ENCODE results near the gene B3GALT6. TPM values are rescaled to one million over a fixed set of nuclear protein-coding genes. Genes with fewer than 3 reads are reported as not detected.

B3GALT6 gene
- total RNA-seq, 1 experiment from 2014 or later: 20.0 TPM

DNA sequence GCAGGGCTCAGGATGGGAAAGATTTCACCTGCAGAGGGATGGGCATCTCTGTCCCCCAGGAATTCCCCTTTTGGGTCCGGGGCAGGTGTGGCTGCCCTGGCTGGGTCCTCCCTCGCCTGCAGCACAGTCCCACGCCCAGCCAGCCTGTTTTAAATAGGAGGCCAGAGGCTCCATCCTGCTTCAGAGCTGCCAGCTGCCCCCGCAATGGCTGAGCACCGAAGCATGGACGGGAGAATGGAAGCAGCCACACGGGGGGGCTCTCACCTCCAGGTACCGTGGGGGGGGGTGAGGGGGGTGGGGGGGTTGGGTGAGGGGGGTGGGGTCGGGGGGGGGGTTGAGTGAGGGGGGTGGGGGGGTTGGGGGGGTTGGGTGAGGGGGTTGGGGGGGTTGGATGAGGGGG is 51.8 kb downstream of the B3GALT6 start:
- no peaks in the 10 kb centered on the region for H3K9me3 Mint-ChIP-seq
- H3K4me3 Mint-ChIP-seq: no peak overlapping the region
- CTCF ChIA-PET: interaction anchor here (1.6 to 2.1 kb wide), 2 partner anchors 8 to 10 kb away, joined by 8 to 15 read pairs; partner anchors contain the start of gene UBE2J2
- H3K27ac Mint-ChIP-seq: no peak overlapping the region
- H3K4me1 Mint-ChIP-seq: no peaks in the 10 kb centered on the region
- H3K27me3 Mint-ChIP-seq (ENCODE audit: low read depth): no peaks in the 10 kb centered on the region
- ATAC-seq: peak; percentile 17; the same call in 1 of the 2 replicates
- POLR2A ChIA-PET: no interaction called here
- no peaks in the 10 kb centered on the region for H3K36me3 Mint-ChIP-seq
- TF ChIP-seq ZNF263 (CRISPR knock-in tag; IDR thresholded peaks at IDR 0.05; ENCODE audit: low read depth) (no peak), ZNF219 (CRISPR knock-in tag; IDR thresholded peaks at IDR 0.05; ENCODE audit: borderline replicate concordance) (no peak)
- TF ChIP-seq, protein P1, sequence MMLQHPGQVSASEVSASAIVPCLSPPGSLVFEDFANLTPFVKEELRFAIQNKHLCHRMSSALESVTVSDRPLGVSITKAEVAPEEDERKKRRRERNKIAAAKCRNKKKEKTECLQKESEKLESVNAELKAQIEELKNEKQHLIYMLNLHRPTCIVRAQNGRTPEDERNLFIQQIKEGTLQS (CRISPR knock-in tag; conservative IDR thresholded peaks at IDR 0.05): no peak
- TF ChIP-seq, protein P2, sequence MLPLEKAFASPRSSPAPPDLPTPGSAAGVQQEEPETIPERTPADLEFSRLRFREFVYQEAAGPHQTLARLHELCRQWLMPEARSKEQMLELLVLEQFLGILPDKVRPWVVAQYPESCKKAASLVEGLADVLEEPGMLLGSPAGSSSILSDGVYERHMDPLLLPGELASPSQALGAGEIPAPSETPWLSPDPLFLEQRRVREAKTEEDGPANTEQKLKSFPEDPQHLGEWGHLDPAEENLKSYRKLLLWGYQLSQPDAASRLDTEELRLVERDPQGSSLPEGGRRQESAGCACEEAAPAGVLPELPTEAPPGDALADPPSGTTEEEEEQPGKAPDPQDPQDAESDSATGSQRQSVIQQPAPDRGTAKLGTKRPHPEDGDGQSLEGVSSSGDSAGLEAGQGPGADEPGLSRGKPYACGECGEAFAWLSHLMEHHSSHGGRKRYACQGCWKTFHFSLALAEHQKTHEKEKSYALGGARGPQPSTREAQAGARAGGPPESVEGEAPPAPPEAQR (CRISPR knock-in tag; IDR thresholded peaks at IDR 0.05): no peak
- DNase-seq (ENCODE audit: low spot score): peak; percentile 29

Other genes with a start within 250 kb of the B3GALT6 start
- 4.5 to 10.7 TPM (median 8.3 TPM) in 3 replicates for gene HES4, start 232.1 kb upstream of the B3GALT6 start, total RNA-seq (2021)
- gene ISG15, start 218.7 kb upstream of the B3GALT6 start, total RNA-seq (2021): 29.5 to 38.3 TPM (median 36.1 TPM) in 3 replicates
- gene AGRN, start 212.1 kb upstream of the B3GALT6 start, total RNA-seq (2021): 184 to 198 TPM (median 186 TPM) in 3 replicates
- gene RNF223, start 157.9 kb upstream of the B3GALT6 start, total RNA-seq (2021): not detected in 3 replicates
- 13.9 to 17.8 TPM (median 14.0 TPM) in 3 replicates for gene C1orf159, start 116.1 kb upstream of the B3GALT6 start, total RNA-seq (2021)
- 0.78 to 1.1 TPM (median 1.1 TPM) in 3 replicates for gene TTLL10, start 58.4 kb upstream of the B3GALT6 start, total RNA-seq (2021)
- 0.83 to 1.2 TPM (median 1.1 TPM) in 3 replicates for gene TNFRSF18, start 25.6 kb upstream of the B3GALT6 start, total RNA-seq (2021)
- gene TNFRSF4, start 18.1 kb upstream of the B3GALT6 start, total RNA-seq (2021): 0.18 to 0.33 TPM in 2 of 3 replicates, not detected in the other
- gene SDF4, start 236 bp upstream of the B3GALT6 start, total RNA-seq (2021): 92.3 to 105 TPM (median 101 TPM) in 3 replicates
- 8.5 to 10.3 TPM (median 8.5 TPM) in 3 replicates for gene C1QTNF12, start 14.5 kb downstream of the B3GALT6 start, total RNA-seq (2021)
- 62.6 to 72.2 TPM (median 65.6 TPM) in 3 replicates for gene UBE2J2, start 41.6 kb downstream of the B3GALT6 start, total RNA-seq (2021)
- 4.7 to 8.5 TPM (median 6.4 TPM) in 3 replicates for gene SCNN1D, start 48.2 kb downstream of the B3GALT6 start, total RNA-seq (2021)
- gene ACAP3, start 75.7 kb downstream of the B3GALT6 start, total RNA-seq (2021): 25.1 to 42.2 TPM (median 30.7 TPM) in 3 replicates
- 42.5 to 51.5 TPM (median 43.6 TPM) in 3 replicates for gene PUSL1, start 76.4 kb downstream of the B3GALT6 start, total RNA-seq (2021)
- gene INTS11, start 92.4 kb downstream of the B3GALT6 start, total RNA-seq (2021): 144 to 170 TPM (median 160 TPM) in 3 replicates
- 10.3 to 14.4 TPM (median 12.3 TPM) in 3 replicates for gene CPTP, start 92.6 kb downstream of the B3GALT6 start, total RNA-seq (2021)
- 0.18 to 0.22 TPM (median 0.21 TPM) in 3 replicates for gene TAS1R3, start 99.0 kb downstream of the B3GALT6 start, total RNA-seq (2021)
- 74.1 to 91.4 TPM (median 77.3 TPM) in 3 replicates for gene DVL1, start 117.2 kb downstream of the B3GALT6 start, total RNA-seq (2021)
- gene MXRA8, start 126.3 kb downstream of the B3GALT6 start, total RNA-seq (2021): 6.7 to 11.2 TPM (median 10.7 TPM) in 3 replicates
- 238 to 268 TPM (median 250 TPM) in 3 replicates for gene AURKAIP1, start 143.0 kb downstream of the B3GALT6 start, total RNA-seq (2021)
- gene CCNL2, start 167.1 kb downstream of the B3GALT6 start, total RNA-seq (2021): 117 to 142 TPM (median 117 TPM) in 3 replicates
- gene MRPL20, start 175.1 kb downstream of the B3GALT6 start, total RNA-seq (2021): 126 to 156 TPM (median 134 TPM) in 3 replicates
- gene ANKRD65, start 189.0 kb downstream of the B3GALT6 start, total RNA-seq (2021): 1.6 to 2.8 TPM (median 1.9 TPM) in 3 replicates
- gene VWA1, start 203.5 kb downstream of the B3GALT6 start, total RNA-seq (2021): 28.3 to 35.5 TPM (median 28.3 TPM) in 3 replicates
- gene ATAD3C, start 217.5 kb downstream of the B3GALT6 start, total RNA-seq (2021): 0.60 to 0.94 TPM (median 0.61 TPM) in 3 replicates
- gene ATAD3B, start 239.5 kb downstream of the B3GALT6 start, total RNA-seq (2021): 47.9 to 63.6 TPM (median 48.5 TPM) in 3 replicates

Measured in WTC11 (cell line).